Smooth muscle cell (in vitro differentiated cells): ENCODE measurements around the gene MYRIP. TPM values are rescaled to one million over a fixed set of nuclear protein-coding genes. Genes with fewer than 3 reads are reported as not detected.

Experiments used
- DNase-seq: peaks from one replicate; lab custom pipeline; 2025; ENCODE audit not compliant: unreplicated experiment; lab: John Stamatoyannopoulos, UW
- H2AFZ ChIP-seq: fragments of 200-600 bp; sonication (generic); 2 replicates; pipeline ENCODE4 v1.6.0; 2016; ENCODE audit warnings: antibody characterized with exemption, low read depth, mild to moderate bottlenecking
- H3F3A ChIP-seq: fragments of 200-600 bp; sonication (generic); 2 replicates; pipeline ENCODE4 v1.6.0; 2017; ENCODE audit warnings: antibody characterized with exemption, low read depth
- H3K27ac ChIP-seq: fragments of 200-600 bp; sonication (generic); 2 replicates; pipeline ENCODE4 v1.5.1; 2016; ENCODE audit warnings: low read depth, mild to moderate bottlenecking
- H3K27me3 ChIP-seq: fragments of 200-600 bp; sonication (generic); 2 replicates; pipeline ENCODE4 v1.6.1; 2016; ENCODE audit warnings: low read depth, mild to moderate bottlenecking
- H3K36me3 ChIP-seq: fragments of 200-600 bp; sonication (generic); 2 replicates; pipeline ENCODE4 v1.5.1; 2016; ENCODE audit warnings: low read depth
- H3K4me1 ChIP-seq: fragments of 200-600 bp; sonication (generic); 2 replicates; pipeline ENCODE4 v1.5.1; 2016; ENCODE audit warnings: low read depth
- H3K4me2 ChIP-seq: fragments of 200-600 bp; sonication (generic); 2 replicates; pipeline ENCODE4 v1.6.0; 2016; ENCODE audit warnings: mild to moderate bottlenecking
- H3K4me3 ChIP-seq: fragments of 200-600 bp; sonication (generic); 2 replicates; pipeline ENCODE4 v1.5.1; 2016; ENCODE audit warnings: mild to moderate bottlenecking
- H3K79me2 ChIP-seq: fragments of 200-600 bp; sonication (generic); 2 replicates; pipeline ENCODE4 v1.6.0; 2016; ENCODE audit warnings: low read depth, mild to moderate bottlenecking
- H3K9ac ChIP-seq: fragments of 200-600 bp; sonication (generic); 2 replicates; pipeline ENCODE4 v1.6.0; 2016; ENCODE audit warnings: low read depth
- H3K9me3 ChIP-seq: fragments of 200-600 bp; sonication (generic); replicated peaks from 2 replicates; pipeline ENCODE4 v1.5.1; 2016; ENCODE audit warnings: low read depth
- H4K20me1 ChIP-seq: fragments of 200-600 bp; sonication (generic); 2 replicates; pipeline ENCODE4 v1.6.0; 2016; ENCODE audit warnings: low read depth
- CTCF ChIP-seq: fragments of 200-600 bp; sonication (generic); IDR thresholded peaks from 2 replicates; pipeline ENCODE4 v1.5.1; 2017; ENCODE audit warnings: borderline replicate concordance, mild to moderate bottlenecking, antibody characterized with exemption; ENCODE audit not compliant: insufficient read depth, poor library complexity, severe bottlenecking
- WGBS: methylation state at CpG from one replicate; pipeline ENCODE4 v1.1.7; 2016; ENCODE audit warnings: low lambda C conversion rate; 5-methylcytosine and 5-hydroxymethylcytosine counted together
- polyA plus RNA-seq: library from polyadenylated mRNA; unstranded; fragments of >200 nt; fragmentation: Nextera tagmentation; extraction: Ambion mirVana; gene quantifications from 2 replicates; pipeline ENCODE4 v1.2.1, GENCODE V29; 2016
- total RNA-seq: library from RNA; depleted of rRNA; stranded (reverse); fragments of >200 nt; gene quantifications from 2 replicates; pipeline ENCODE4 v1.2.3, GENCODE V29; 2014

The MYRIP gene
- total and polyA plus RNA-seq, 2 experiments from 2014 or later, result not detected

DNA sequence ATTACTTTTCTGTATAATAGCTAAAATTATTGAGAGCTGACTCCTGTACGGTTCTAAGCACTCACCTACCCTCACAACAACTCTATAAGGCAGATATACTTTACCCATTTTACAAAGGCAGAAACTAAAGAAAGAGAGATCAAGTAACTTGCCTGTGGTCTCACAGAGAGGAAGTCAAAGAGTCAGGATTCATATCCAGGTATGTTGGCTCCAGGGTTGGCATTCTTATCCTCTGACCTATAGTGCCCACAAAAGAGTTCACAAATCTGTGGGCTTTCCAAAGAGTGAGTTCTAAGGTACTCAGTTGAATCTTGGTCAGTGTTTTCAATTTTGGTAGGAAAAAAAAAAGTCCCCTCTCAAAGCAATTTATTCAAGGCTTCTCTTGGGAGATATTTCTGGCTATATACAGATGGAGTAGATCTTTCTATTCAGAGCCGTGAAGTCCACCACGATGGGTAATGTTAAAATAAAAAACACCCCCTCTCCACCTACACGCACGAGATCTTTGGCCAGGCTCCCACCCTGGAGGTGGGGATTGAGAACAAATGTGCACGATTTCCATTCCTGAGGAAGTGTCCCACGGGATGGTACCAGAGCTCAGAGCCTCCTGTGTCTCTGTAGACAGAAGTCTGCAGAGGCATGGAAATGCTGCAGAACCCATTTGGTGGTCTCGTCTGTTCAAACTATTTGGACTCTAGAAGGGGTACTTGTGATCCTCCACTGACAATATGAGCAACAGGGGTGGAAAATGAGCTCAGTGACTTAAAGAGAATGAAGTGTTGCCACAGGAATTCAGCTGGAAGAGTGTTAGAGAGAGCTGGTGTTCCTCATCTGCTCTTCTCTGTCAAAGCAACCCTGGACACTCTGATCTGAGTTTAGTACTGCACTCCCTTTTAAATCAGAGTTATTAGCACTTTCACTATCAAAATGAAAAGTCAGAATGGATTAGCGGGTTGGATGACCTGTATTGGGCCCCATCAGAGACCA, 288.0 kb downstream of the MYRIP start:
- no peak overlapping the region for H3K4me2 ChIP-seq
- H3K9ac ChIP-seq, result no peak overlapping the region
- no peaks in the 10 kb centered on the region for H3F3A ChIP-seq
- H3K27ac ChIP-seq, result no peak overlapping the region
- TF ChIP-seq CTCF, result no peak
- no peak for DNase-seq
- no peaks in the 10 kb centered on the region for H3K36me3 ChIP-seq
- no peak overlapping the region for H2AFZ ChIP-seq
- no peaks in the 10 kb centered on the region for H4K20me1 ChIP-seq
- H3K79me2 ChIP-seq, result no peaks in the 10 kb centered on the region
- H3K4me1 ChIP-seq, result no peaks in the 10 kb centered on the region
- no peak overlapping the region for H3K4me3 ChIP-seq
- H3K9me3 ChIP-seq, result no peaks in the 10 kb centered on the region
- H3K27me3 ChIP-seq, result no peaks in the 10 kb centered on the region
- WGBS, result 77% methylated on average over 9 of the region's 9 CpGs

GRCh38 chr3:40098261-40098759, 288.9 kb downstream of the MYRIP start:
- Histone ChIP-seq H3K9ac (no peak overlapping the region), H3K27ac (no peak overlapping the region)
- no peak for DNase-seq

GRCh38 chr3:40099871-40100270, 290.5 kb downstream of the MYRIP start:
- H3F3A ChIP-seq, result no peaks in the 10 kb centered on the region
- no peak overlapping the region for H3K4me3 ChIP-seq
- H3K9me3 ChIP-seq, result no peaks in the 10 kb centered on the region
- H2AFZ ChIP-seq, result no peak overlapping the region
- H4K20me1 ChIP-seq, result no peaks in the 10 kb centered on the region
- no peaks in the 10 kb centered on the region for H3K36me3 ChIP-seq
- no peak overlapping the region for H3K9ac ChIP-seq
- no peak for DNase-seq
- TF ChIP-seq CTCF, result no peak
- H3K4me1 ChIP-seq, result no peaks in the 10 kb centered on the region
- no peaks in the 10 kb centered on the region for H3K27me3 ChIP-seq
- H3K4me2 ChIP-seq, result no peak overlapping the region
- WGBS, result 91% methylated on average over 7 of the region's 7 CpGs
- H3K79me2 ChIP-seq, result no peaks in the 10 kb centered on the region
- H3K27ac ChIP-seq, result no peak overlapping the region

More at GRCh38 chr3:40098261-40098759, 288.9 kb downstream of the MYRIP start:
- Histone ChIP-seq H3K4me3 (no peak overlapping the region), H3F3A (no peaks in the 10 kb centered on the region), H3K4me2 (no peak overlapping the region), H3K36me3 (no peaks in the 10 kb centered on the region), H3K79me2 (no peaks in the 10 kb centered on the region), H3K9me3 (no peaks in the 10 kb centered on the region), H3K27me3 (no peaks in the 10 kb centered on the region), H2AFZ (no peak overlapping the region), H4K20me1 (no peaks in the 10 kb centered on the region), H3K4me1 (no peaks in the 10 kb centered on the region)
- TF ChIP-seq CTCF, result no peak
